ENCODE results near the gene VAMP1. TPM values are rescaled to one million over a fixed set of nuclear protein-coding genes. Genes with fewer than 3 reads are reported as not detected.

Gene VAMP1
- total and polyA plus RNA-seq, 10 of the 15 experiments (the other 5 are each of a cell fraction or from before 2014, with no cell fraction given), result 4.8 to 123 (median 27.5) TPM

- TF ChIP-seq RBBP5 (conservative IDR thresholded peaks at IDR 0.05), result no peak
- TF ChIP-seq JUNB (IDR thresholded peaks at IDR 0.05), result no peak
- peak; percentile 58 for TF ChIP-seq SREBF2 (IDR thresholded peaks at IDR 0.05; ENCODE audit: low read length)
- peak in 1 of 2 experiments; percentile 93; a peak in 2 of 3 replicates for TF ChIP-seq EGR1 (IDR thresholded peaks at IDR 0.05; ENCODE audit: borderline replicate concordance in 1 of 2, low read depth in 2 of 2, low read length in 2 of 2)
- TF ChIP-seq CEBPZ (IDR thresholded peaks at IDR 0.05; ENCODE audit: low read depth, low read length), result no peak
- TF ChIP-seq PML (IDR thresholded peaks at IDR 0.05; ENCODE audit: low read length), result peak; percentile 91
- TF ChIP-seq PKNOX1 (IDR thresholded peaks at IDR 0.05), result peak; percentile 70; the same call in 1 of the 2 replicates
- no peak for TF ChIP-seq CHD1 (IDR thresholded peaks at IDR 0.05; ENCODE audit: low read depth, low read length)
- peak; percentile 70; the same call in 1 of the 2 replicates for TF ChIP-seq CBFB (IDR thresholded peaks at IDR 0.05; ENCODE audit: low read depth)
- peak; percentile 48; the same call in 1 of the 2 replicates for TF ChIP-seq CHD2 (IDR thresholded peaks at IDR 0.05; ENCODE audit: borderline replicate concordance, low read depth, low read length)
- TF ChIP-seq BCL11A (IDR thresholded peaks at IDR 0.05; ENCODE audit: low read depth, low read length), result no peak
- TF ChIP-seq KAT2A (conservative IDR thresholded peaks at IDR 0.05; ENCODE audit: control insufficient read depth, low read depth, low read length), result no peak
- TF ChIP-seq GATAD2B (conservative IDR thresholded peaks at IDR 0.05; ENCODE audit: low read depth), result 0 out of 2 replicates have a peak, but pooled peaks have one; percentile 37
- peak; percentile 90; the same call in 1 of the 2 replicates for TF ChIP-seq TAF1 (IDR thresholded peaks at IDR 0.05; ENCODE audit: borderline replicate concordance, low read depth, low read length)
- TF ChIP-seq RFX5 (IDR thresholded peaks at IDR 0.05; ENCODE audit: low read depth, low read length), result no peak
- TF ChIP-seq MXI1 (IDR thresholded peaks at IDR 0.05; ENCODE audit: low read depth, low read length), result peak; percentile 56; the same call in 1 of the 2 replicates
- TF ChIP-seq, protein P1, sequence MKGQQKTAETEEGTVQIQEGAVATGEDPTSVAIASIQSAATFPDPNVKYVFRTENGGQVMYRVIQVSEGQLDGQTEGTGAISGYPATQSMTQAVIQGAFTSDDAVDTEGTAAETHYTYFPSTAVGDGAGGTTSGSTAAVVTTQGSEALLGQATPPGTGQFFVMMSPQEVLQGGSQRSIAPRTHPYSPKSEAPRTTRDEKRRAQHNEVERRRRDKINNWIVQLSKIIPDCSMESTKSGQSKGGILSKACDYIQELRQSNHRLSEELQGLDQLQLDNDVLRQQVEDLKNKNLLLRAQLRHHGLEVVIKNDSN (IDR thresholded peaks at IDR 0.05; ENCODE audit: borderline replicate concordance, extremely low read length, insufficient read depth, low read depth, low read length), result peak; percentile 9
- peak; percentile 46; the same call in 1 of the 2 replicates for TF ChIP-seq TCF3 (IDR thresholded peaks at IDR 0.05; ENCODE audit: borderline replicate concordance, insufficient read depth, low read depth, low read length)
- TF ChIP-seq SIN3A (IDR thresholded peaks at IDR 0.05; ENCODE audit: low read depth, low read length), result no peak
- no peak for TF ChIP-seq SMC3 (IDR thresholded peaks at IDR 0.05; ENCODE audit: borderline replicate concordance, low read length)
- no peak for TF ChIP-seq ASH2L (IDR thresholded peaks at IDR 0.05; ENCODE audit: borderline replicate concordance, low read depth)
- TF ChIP-seq POLR2AphosphoS2 (IDR thresholded peaks at IDR 0.05; ENCODE audit: low read depth, low read length), result peak; percentile 55; the same call in 1 of the 2 replicates
- TF ChIP-seq, protein P2, sequence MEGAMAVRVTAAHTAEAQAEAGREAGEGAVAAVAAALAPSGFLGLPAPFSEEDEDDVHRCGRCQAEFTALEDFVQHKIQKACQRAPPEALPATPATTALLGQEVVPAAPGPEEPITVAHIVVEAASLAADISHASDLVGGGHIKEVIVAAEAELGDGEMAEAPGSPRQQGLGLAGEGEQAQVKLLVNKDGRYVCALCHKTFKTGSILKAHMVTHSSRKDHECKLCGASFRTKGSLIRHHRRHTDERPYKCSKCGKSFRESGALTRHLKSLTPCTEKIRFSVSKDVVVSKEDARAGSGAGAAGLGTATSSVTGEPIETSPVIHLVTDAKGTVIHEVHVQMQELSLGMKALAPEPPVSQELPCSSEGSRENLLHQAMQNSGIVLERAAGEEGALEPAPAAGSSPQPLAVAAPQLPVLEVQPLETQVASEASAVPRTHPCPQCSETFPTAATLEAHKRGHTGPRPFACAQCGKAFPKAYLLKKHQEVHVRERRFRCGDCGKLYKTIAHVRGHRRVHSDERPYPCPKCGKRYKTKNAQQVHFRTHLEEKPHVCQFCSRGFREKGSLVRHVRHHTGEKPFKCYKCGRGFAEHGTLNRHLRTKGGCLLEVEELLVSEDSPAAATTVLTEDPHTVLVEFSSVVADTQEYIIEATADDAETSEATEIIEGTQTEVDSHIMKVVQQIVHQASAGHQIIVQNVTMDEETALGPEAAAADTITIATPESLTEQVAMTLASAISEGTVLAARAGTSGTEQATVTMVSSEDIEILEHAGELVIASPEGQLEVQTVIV (IDR thresholded peaks at IDR 0.05; ENCODE audit: borderline replicate concordance, partially characterized antibody), result peak; percentile 76
Measured at GRCh38 chr12:6492838-6493496, 22.5 kb upstream of the VAMP1 start, which contains the start of gene MRPL51 (continued).
